PFSK-1 (cell line): ENCODE measurements around the gene AWAT2.

Experiments
- POLR2AphosphoS5 ChIP-seq: IDR thresholded peaks from 2 replicates; pipeline ENCODE4 v1.6.1; 2012; ENCODE audit warnings: low read depth, mild to moderate bottlenecking, control low read depth, low read length, moderate library complexity
- SIN3A ChIP-seq: IDR thresholded peaks from 2 replicates; pipeline ENCODE4 v1.6.1; 2012; ENCODE audit warnings: mild to moderate bottlenecking, low read length, moderate library complexity, borderline replicate concordance; ENCODE audit not compliant: insufficient read depth

DNA sequence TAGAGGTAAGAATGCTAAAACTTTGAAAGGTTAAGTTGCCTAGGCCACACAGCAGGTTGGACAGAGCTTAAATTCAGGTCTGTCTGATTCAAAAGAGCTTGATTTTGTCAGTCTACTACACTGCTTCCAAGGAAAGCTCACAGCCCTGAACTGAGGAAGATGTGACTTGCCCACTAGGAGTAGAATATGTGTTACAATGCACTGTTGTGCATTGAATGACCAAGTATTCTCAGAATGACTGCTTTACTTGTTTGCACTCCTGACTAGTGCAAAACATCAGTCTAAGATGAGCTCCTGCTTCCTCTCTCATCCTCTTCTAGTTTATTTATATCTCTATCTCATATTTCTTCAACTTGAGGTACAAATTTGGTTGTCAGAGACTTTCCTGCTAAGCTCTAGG lies 56.2 kb downstream of the AWAT2 start:
- TF ChIP-seq POLR2AphosphoS5 (no peak), SIN3A (no peak)
